Gastrocnemius medialis (tissue), 4 donors: ENCODE data around the gene SLC19A3.

Source experiments
- POLR2A ChIP-seq, 2 donors: fragments of 450-650 bp; IDR thresholded peaks; one replicate each; pipeline ENCODE4 v1.6.1; 2017; ENCODE audit warnings: antibody characterized with exemption in 2 of 2, mild to moderate bottlenecking in 2 of 2, moderate library complexity in 2 of 2
- TF ChIP-seq, protein P1 (sequence below), 5 experiments: fragments of 450-650 bp in 3 of 5; fragments of 200-600 bp in 2 of 5; sonication (generic) in 2 of 5; IDR thresholded peaks in 4 of 5; conservative IDR thresholded peaks in 1 of 5; 1 replicate in 4 of 5; 2 replicates in 1 of 5; pipeline ENCODE4 v1.5.1; 2016 to 2019; ENCODE audit warnings: antibody characterized with exemption in 5 of 5, mild to moderate bottlenecking in 3 of 5, moderate library complexity in 3 of 5

DNA sequence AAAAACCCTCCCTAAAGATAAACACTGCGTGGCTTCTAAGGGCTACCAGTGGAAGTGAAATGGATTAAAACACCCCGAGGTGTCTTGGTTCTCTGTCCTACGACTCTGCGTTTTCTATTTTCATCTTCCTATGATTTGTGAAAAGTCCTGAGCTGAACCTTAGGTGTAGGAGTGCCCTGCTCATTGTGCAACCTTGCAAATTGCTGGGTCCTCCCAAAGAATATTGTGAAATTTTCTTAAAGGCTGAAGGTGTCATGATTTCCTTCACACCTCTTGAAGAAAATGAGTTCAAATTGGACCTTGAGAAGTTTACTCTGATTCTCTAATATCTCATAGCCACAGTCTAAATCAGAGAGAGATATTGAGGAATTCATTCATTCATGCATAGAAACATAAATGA, 1.8 kb upstream of the SLC19A3 start:
- TF ChIP-seq, protein P1, sequence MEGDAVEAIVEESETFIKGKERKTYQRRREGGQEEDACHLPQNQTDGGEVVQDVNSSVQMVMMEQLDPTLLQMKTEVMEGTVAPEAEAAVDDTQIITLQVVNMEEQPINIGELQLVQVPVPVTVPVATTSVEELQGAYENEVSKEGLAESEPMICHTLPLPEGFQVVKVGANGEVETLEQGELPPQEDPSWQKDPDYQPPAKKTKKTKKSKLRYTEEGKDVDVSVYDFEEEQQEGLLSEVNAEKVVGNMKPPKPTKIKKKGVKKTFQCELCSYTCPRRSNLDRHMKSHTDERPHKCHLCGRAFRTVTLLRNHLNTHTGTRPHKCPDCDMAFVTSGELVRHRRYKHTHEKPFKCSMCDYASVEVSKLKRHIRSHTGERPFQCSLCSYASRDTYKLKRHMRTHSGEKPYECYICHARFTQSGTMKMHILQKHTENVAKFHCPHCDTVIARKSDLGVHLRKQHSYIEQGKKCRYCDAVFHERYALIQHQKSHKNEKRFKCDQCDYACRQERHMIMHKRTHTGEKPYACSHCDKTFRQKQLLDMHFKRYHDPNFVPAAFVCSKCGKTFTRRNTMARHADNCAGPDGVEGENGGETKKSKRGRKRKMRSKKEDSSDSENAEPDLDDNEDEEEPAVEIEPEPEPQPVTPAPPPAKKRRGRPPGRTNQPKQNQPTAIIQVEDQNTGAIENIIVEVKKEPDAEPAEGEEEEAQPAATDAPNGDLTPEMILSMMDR (IDR thresholded peaks at IDR 0.05 in 4 of 5, conservative IDR thresholded peaks at IDR 0.05 in 1 of 5) = no peak
- TF ChIP-seq POLR2A (IDR thresholded peaks at IDR 0.05) = no peak
